Stimulated activated CD4-positive, alpha-beta T cell treated with anti-CD3 and anti-CD28 coated beads, TNF-alpha, amount 100 ng/mL, for 1 hour (primary cell): Measurements from ENCODE around the gene UQCC2.

ENCODE experiments used
- DNase-seq, 3 donors: peaks; one replicate each; pipeline ENCODE4 v3.0.0-alpha.2; 2020; ENCODE audit warnings: low read depth in 3 of 3, low spot score in 1 of 3

Gene UQCC2

DNA sequence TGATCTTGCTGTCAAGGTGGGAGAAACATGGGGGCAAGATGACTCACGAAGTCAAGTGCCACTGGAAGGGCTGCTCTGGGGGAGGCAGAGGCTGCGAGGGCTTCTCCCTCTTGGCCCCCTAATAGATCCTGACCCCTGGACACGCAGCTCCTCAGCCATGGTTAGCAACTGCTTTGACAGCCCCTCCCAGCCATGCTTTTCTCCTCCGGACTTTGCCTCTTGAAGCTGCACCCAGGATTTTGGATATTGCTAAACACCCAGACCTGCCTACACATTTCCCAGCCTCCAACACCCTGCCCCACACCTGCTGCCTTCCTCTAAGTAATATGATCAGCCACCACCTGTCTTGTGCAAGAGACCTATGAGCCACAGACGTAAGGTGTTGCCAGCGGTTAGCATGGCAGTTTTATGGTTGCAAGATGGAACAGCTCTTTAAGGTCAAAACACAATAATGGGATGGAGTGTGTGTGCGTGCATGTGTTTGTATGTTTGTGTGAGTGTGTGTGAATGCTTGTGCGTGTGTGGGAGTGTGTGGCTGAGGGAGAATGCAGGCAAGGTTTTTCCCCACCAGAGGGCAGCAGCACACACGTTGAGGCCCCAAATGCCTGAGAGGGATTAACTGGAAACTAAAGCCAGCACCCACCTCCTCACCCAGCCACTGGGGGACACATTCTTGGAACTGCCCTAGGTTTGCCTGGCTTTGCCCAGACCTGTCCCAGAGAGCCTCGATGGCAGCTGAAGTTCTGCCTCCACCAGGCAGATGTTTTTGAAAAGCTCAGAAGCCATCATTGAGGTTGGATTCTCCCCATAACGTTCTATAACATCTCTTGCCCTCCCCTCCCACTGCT, 32.7 kb upstream of the UQCC2 start:
- DNase-seq: peak; percentile 35 to 63 (median 50)

DNA sequence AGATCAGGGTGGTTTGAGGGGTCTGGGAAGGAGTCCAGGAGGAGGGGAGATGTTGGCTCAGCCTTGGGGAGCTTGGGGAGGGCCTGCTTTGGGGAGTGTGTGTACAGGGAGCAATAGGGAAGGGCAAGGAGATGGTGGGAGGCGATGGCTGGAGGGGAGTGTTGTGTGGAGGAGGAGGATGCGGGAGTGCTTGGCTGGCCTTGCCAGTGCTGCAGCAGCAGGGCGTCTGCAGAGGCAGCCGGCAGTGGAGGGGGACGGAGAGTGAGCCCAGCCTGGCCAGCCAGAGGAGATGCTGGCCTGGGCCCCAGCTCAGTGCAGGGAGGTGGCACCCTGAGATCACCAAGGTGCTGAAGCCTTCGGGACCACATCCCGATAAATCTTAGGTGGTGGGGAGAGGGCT, 31.3 kb upstream of the UQCC2 start:
- no peak for DNase-seq

DNA sequence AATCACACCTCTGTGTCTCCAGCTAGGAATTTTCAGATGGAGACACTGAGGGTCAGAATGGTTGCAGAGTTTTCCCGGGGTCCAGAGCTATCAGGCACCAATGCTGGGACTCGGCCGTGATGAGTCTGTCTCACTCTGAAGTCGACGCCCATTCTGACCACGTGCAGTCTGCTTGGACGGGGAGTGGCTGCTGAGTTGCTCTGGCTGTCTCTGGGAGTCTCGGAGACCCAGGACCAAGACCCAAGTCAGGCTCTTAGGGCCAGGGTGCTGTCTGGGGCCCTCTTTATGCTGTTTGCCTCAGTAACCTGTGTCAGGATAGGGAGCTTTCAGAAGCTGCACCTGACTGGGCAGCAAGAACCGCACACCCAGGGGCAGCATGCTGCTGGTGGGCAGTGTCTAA, 30.6 kb upstream of the UQCC2 start:
- no peak for DNase-seq

DNA sequence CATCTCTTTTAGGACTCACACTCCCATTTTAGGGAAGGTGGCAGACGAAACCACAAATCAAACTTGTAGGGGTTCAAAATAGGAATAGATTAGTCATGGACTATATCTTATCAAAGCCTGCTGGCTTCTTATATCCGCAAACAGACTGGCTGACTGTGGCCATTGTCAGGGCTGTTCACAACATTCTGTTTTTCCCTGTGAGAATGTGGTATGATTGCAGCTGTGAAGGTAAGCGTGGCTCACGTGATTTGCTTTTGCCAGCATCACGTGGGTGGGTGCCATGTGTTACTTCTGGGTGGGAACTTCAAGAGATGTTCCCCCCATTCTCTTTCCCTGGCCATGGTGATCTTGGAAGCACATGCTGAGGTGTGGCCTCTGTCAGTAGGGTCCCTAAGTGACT, 29.3 kb upstream of the UQCC2 start:
- no peak for DNase-seq

DNA sequence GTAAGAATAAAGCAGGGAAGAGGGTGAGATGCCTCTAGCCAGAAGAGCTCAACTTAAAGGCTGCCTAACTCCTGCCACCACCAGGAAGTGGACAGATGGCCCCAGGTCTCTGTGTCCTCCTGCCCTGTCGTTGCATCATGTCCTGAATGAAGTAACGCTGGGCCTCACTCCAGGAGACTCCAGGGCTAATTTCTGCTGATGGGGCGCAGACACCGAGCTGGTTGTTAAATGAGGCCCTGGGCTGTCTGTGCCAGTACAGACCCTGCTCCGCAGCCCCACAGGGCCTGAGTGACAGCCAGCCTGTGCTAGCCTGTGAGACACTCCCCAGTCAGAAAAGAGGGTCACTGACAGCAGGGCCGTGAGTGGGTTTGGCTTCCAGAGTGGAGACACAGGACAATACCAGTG, 28.7 kb upstream of the UQCC2 start:
- no peak for DNase-seq

- DNase-seq: no peak
Measured at GRCh38 chr6:33739571-33739970, 28.1 kb upstream of the UQCC2 start.

GRCh38 chr6:33738879-33739278, 27.4 kb upstream of the UQCC2 start:
- no peak for DNase-seq

DNA sequence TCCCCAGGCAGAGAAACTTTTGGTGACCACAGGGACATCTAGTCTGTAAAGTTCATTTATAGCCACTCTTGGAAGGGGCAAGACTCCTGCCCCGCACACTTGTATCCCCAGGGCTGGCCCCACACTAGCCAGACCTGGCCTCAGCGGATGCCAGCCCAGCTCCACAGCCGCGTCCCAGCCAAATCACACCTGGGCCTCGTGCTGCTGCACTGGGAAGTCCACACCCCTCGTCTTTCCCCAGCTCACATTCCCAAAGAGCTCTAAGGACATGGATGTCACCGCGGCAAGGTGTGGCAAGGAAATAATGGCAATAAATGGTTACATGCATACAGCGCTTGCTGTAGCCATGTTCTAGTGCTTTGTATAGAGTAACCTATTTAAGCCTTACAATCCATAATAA, 26.7 kb upstream of the UQCC2 start:
- no peak for DNase-seq

GRCh38 chr6:33737267-33738026, 25.9 kb upstream of the UQCC2 start:
- no peak for DNase-seq

DNA sequence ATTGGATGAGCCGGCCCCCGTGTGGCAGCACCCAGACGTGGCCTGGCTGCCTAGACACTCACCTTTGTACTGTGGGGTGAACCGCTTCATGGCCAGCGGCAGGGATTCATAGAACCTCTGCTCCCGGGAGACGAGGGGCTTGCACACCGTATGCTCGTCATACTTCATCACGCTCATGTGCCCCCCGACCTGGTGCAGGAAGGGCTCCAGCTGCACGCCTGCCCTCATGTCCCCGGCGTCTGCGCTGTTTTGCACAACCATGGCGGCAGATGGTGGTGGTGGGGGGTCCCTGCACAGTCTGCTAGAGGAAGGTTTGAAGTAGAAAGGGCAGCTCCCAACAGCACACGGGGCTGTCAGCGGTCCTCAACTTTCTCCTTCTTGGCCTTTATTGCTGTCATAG, 23.7 kb upstream of the UQCC2 start:
- no peak for DNase-seq

DNA sequence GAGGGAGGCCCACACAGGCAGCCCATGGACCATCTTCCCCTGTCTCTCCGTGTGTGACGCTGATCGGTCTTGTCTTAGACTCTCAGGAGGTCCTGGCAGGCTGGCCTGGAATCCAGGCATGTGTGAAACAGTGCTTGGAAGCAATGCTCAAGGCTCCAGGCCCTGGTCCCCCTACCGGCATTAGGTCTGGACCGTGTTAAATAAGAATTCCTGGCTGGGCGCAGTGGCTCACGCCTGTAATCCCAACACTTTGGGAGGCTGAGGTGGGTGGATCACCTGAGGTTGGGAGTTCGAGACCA, 22.2 kb upstream of the UQCC2 start:
- no peak for DNase-seq

- no peak for DNase-seq
Measured at GRCh38 chr6:33732817-33733708, 21.6 kb upstream of the UQCC2 start.

DNA sequence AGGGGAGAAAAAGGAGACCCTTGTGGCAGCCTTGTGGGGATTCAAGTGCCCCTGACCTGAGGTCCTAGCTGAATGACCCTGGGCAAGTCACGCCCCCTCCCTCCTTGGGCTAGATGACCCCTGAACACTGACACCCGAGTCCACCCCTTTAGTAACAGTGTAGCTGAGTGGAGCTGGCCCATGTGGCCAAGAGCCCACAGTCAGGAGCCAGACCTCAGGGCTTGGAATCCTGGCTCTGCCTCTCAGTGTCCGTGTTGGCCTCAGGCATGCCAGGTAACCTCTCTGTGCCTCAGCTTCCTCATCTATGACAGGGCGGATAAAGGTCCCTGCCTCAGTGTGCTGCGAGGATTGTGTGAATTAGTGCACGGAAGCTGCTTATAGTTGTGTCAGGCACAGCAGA, 20.9 kb upstream of the UQCC2 start:
- no peak for DNase-seq

DNA sequence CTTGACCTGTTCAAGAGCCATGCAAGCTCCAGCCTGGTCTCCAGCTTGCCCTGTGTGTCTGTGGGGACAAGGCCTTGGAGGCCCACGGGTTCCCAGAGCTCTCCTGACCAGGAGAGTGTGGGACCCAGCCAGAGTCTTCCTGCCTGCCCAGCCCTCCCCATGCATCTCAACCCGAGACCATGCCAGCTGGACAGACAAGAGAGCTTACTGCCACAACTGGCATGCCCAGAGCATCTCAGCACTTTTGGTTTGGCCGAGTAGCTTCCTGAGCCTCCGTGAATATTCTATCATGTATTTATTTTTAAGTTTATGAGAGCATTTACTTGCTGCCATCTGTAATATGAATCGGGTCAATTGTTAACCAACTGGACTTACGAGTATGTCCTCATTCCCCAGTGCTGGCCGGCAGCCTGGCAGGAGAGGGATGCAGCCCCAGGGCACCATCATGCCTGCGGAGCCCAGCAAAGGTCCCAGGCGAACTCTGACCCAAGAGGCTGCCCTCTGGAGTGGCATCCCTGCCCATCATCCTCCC, 20.3 kb upstream of the UQCC2 start:
- DNase-seq: no peak

DNA sequence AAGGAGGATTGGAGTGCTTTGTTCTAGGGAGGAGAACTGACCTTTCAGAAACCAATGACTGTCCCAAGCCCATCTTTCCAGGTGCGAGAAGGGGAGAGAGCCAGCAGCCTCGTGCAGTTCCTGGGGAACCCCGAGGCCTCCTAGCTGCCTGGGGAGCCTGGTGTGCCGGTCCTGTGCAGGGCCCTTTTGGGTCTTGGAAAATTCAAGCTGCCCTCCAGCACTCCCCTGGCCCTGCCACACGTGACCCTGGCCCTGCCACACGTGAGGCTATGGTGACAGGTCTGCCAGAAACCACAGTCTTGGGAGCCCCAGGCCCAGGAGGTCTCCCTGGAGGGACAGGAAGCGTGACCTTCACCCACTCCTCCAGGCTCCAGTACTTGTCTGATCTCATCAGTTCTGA, 19.5 kb upstream of the UQCC2 start:
- DNase-seq: no peak

GRCh38 chr6:33730611-33731010, 19.1 kb upstream of the UQCC2 start:
- no peak for DNase-seq

DNA sequence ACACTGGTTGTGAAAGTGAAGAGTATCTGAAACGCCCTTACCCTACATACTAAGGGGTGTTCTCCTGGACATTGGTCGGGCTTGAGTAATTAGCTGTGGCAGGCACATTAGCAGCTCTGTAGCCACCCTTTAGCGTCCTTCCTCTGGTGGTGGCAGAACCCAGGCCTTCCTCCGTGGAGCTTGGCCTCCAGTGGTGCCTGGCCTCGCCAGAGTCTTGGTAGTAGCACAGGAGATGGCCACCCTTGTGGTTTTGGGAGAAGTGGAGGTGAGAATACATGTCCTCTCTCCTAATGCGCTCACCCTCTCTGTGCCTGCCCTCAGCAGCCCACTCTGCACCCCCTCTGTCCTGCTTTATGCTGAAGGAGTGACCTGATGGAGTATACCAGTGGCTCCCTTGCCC, 17.6 kb upstream of the UQCC2 start:
- no peak for DNase-seq

DNA sequence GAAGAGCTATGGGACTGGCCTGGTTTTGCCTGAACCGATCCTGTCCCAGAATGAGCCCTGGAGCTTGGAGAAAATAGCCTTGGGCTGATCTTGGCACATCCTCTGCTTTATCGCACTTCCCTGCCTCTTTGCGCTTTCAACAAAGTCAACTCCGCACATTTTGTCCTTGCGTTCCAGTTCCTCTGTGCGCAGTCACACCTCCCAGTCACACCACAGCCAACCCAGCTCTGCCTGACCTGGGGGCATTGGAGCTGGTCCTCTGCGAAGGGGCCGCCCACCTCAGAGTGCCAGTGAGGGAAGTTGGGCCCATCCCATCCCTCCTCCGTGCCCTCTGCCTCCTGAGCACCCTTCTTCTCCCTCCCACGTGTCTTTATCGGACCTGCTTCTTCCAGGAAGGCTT, 16.9 kb upstream of the UQCC2 start:
- DNase-seq: no peak

DNA sequence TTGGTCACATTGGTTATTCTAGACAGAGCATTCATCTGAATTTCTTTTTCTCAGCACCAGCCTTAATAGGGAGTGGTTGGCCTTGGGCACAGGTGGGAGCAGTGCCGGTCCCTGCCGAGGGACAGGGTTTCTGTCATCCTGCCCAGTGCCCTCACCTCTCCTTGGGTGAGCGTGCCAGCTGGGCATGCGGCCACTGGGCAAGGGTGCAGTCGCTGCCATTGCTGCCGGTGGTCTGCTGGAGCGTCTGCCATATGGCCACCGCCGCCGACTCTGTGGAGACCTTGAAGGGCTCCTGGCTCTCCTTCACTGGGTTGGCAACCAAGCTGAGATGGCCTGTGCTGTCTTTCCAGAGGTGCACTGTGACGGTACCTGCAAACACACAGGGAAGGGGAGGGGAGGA, 16.4 kb upstream of the UQCC2 start:
- no peak for DNase-seq

- no peak for DNase-seq
Measured at GRCh38 chr6:33727126-33727525, 15.6 kb upstream of the UQCC2 start.

GRCh38 chr6:33726696-33727095, 15.2 kb upstream of the UQCC2 start:
- no peak for DNase-seq
